Endothelial cell of umbilical vein (primary cell): ENCODE data around the gene KLF13.

Experiments
- EZH2 ChIP-seq: IDR thresholded peaks from 2 replicates; pipeline ENCODE4 v1.6.1; 2012; ENCODE audit warnings: borderline replicate concordance, low read depth, mild to moderate bottlenecking, moderate library complexity, low read length, inconsistent platforms; ENCODE audit not compliant: severe bottlenecking
- FOS ChIP-seq: IDR thresholded peaks from 2 replicates; pipeline ENCODE4 v1.6.1; 2011; ENCODE audit warnings: mild to moderate bottlenecking, low read length, moderate library complexity, borderline replicate concordance; ENCODE audit not compliant: insufficient read depth
- GATA2 ChIP-seq: IDR thresholded peaks from 2 replicates; pipeline ENCODE4 v1.7.0; 2011; ENCODE audit warnings: low read depth, mild to moderate bottlenecking, moderate library complexity, mixed read lengths, low read length; ENCODE audit not compliant: insufficient read length, insufficient read depth
- MAX ChIP-seq: IDR thresholded peaks from 2 replicates; pipeline ENCODE4 v1.6.1; 2011; ENCODE audit not compliant: insufficient read depth, insufficient read length
- MYC ChIP-seq: IDR thresholded peaks from one replicate; pipeline ENCODE4 v1.6.1; 2011; ENCODE audit warnings: mild to moderate bottlenecking, low read depth, low read length
- POLR2A ChIP-seq: IDR thresholded peaks from 2 replicates; pipeline ENCODE4 v1.6.1; 2012; ENCODE audit warnings: low read depth, mild to moderate bottlenecking, control low read depth, low read length
- POLR2AphosphoS5 ChIP-seq: IDR thresholded peaks from 2 replicates; pipeline ENCODE4 v1.6.1; 2012; ENCODE audit warnings: low read depth, mild to moderate bottlenecking, control low read depth, low read length, moderate library complexity; ENCODE audit not compliant: insufficient read depth
- TF ChIP-seq, protein P1 (sequence below), 2 donors: IDR thresholded peaks; 1 replicate in 1 of 2; 2 replicates in 1 of 2; pipeline ENCODE4 v1.5.1; 2011; ENCODE audit warnings: low read length in 2 of 2, mild to moderate bottlenecking in 2 of 2, moderate library complexity in 2 of 2, control low read depth in 1 of 2, inconsistent platforms in 1 of 2, low read depth in 1 of 2; ENCODE audit not compliant: insufficient read depth in 1 of 2; ENCODE audit errors: extremely low read depth in 1 of 2

DNA sequence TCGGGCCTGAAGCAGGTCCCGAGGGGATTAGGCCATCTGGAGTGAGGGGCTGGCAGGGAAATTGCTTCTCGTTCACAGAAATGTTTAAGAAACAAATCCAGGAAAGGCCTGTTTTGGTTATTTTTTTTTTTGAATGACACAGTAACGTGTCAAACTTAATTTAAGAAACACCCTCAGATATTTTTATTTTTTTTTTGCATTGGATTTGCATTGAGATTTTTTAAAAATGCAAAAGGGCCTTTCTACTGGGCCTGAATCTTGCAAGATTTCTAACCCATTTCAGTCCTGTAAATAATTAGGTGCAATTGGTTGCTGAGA lies 25.0 kb upstream of the KLF13 start:
- TF ChIP-seq POLR2A: no peak
- TF ChIP-seq, protein P1, sequence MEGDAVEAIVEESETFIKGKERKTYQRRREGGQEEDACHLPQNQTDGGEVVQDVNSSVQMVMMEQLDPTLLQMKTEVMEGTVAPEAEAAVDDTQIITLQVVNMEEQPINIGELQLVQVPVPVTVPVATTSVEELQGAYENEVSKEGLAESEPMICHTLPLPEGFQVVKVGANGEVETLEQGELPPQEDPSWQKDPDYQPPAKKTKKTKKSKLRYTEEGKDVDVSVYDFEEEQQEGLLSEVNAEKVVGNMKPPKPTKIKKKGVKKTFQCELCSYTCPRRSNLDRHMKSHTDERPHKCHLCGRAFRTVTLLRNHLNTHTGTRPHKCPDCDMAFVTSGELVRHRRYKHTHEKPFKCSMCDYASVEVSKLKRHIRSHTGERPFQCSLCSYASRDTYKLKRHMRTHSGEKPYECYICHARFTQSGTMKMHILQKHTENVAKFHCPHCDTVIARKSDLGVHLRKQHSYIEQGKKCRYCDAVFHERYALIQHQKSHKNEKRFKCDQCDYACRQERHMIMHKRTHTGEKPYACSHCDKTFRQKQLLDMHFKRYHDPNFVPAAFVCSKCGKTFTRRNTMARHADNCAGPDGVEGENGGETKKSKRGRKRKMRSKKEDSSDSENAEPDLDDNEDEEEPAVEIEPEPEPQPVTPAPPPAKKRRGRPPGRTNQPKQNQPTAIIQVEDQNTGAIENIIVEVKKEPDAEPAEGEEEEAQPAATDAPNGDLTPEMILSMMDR (IDR thresholded peaks at IDR 0.05; ENCODE audit: extremely low read depth in 1 of 2, insufficient read depth in 1 of 2, low read depth in 1 of 2, low read length in 2 of 2): no peak
- TF ChIP-seq EZH2: no peak
- no peak for TF ChIP-seq MYC
- TF ChIP-seq POLR2AphosphoS5: no peak
- no peak for TF ChIP-seq GATA2
- no peak for TF ChIP-seq MAX
- TF ChIP-seq FOS: no peak
